Peyer's patch (tissue), 4 donors: ENCODE data around the gene EEF1AKMT3.
"Not testable (repeated sequence)": the region's sequence is repeated elsewhere in the genome, so short reads cannot be mapped to it uniquely, and the experiment has no call there.

Experiments used
- POLR2A ChIP-seq, 2 donors: fragments of 450-650 bp; IDR thresholded peaks; one replicate each; pipeline ENCODE4 v1.5.1; 2017; ENCODE audit warnings: antibody characterized with exemption in 2 of 2, mild to moderate bottlenecking in 2 of 2, moderate library complexity in 2 of 2
- TF ChIP-seq, protein P1 (sequence below), 6 experiments: fragments of 450-650 bp in 4 of 6; fragments of 200-600 bp in 2 of 6; sonication (generic) in 1 of 6; IDR thresholded peaks; one replicate each; pipeline ENCODE4 v1.5.1; 2017 to 2019; ENCODE audit warnings: antibody characterized with exemption in 6 of 6, mild to moderate bottlenecking in 3 of 6, moderate library complexity in 1 of 6

DNA sequence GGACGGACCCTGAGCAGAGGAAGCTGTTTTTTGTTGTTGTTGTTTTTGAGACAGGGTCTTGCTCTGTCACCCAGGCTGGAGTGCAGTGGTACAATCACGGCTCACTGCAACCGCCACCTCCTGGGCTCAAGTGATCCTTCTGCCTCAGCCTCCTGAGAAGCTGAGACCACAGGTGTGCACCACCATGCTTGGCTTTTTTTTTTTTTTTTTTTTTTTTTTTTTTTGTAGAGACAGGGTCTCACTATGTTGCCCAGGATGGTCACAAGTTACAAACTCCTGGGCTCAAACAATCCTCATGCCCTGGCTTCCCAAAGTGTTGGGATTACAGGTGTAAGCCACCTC is 45.5 kb downstream of the EEF1AKMT3 start:
- TF ChIP-seq, protein P1, sequence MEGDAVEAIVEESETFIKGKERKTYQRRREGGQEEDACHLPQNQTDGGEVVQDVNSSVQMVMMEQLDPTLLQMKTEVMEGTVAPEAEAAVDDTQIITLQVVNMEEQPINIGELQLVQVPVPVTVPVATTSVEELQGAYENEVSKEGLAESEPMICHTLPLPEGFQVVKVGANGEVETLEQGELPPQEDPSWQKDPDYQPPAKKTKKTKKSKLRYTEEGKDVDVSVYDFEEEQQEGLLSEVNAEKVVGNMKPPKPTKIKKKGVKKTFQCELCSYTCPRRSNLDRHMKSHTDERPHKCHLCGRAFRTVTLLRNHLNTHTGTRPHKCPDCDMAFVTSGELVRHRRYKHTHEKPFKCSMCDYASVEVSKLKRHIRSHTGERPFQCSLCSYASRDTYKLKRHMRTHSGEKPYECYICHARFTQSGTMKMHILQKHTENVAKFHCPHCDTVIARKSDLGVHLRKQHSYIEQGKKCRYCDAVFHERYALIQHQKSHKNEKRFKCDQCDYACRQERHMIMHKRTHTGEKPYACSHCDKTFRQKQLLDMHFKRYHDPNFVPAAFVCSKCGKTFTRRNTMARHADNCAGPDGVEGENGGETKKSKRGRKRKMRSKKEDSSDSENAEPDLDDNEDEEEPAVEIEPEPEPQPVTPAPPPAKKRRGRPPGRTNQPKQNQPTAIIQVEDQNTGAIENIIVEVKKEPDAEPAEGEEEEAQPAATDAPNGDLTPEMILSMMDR (IDR thresholded peaks at IDR 0.05), result not testable (repeated sequence)
- not testable (repeated sequence) for TF ChIP-seq POLR2A (IDR thresholded peaks at IDR 0.05)
